Chondrocyte (in vitro differentiated cells): ENCODE results near the gene DERL2. TPM values are rescaled to one million over a fixed set of nuclear protein-coding genes. Genes with fewer than 3 reads are reported as not detected.

Experiments
- DNase-seq: peaks from one replicate; pipeline ENCODE4 v3.0.0; 2021; ENCODE audit warnings: mixed read lengths, low spot score
- H3K27ac Mint-ChIP-seq: one replicate; pipeline ENCODE4 v1.8.0; 2021; ENCODE audit warnings: mild to moderate bottlenecking, moderate library complexity, mixed read lengths; ENCODE audit not compliant: unreplicated experiment
- H3K27me3 Mint-ChIP-seq: 2 replicates; pipeline ENCODE4 v1.8.0; 2021; ENCODE audit warnings: low read depth, mixed read lengths
- H3K36me3 Mint-ChIP-seq: 2 replicates; pipeline ENCODE4 v1.8.0; 2021; ENCODE audit warnings: low read depth, mixed read lengths
- H3K4me1 Mint-ChIP-seq: 2 replicates; pipeline ENCODE4 v1.8.0; 2021; ENCODE audit warnings: low read depth, mild to moderate bottlenecking, mixed read lengths
- H3K4me3 Mint-ChIP-seq: one replicate; pipeline ENCODE4 v1.8.0; 2021; ENCODE audit warnings: mild to moderate bottlenecking, moderate library complexity, mixed read lengths; ENCODE audit not compliant: unreplicated experiment
- H3K9me3 Mint-ChIP-seq: 2 replicates; pipeline ENCODE4 v1.8.0; 2021; ENCODE audit warnings: low read depth, mixed read lengths
- total RNA-seq: library from RNA; stranded (reverse); gene quantifications from 3 replicates; pipeline ENCODE4 v1.2.1, GENCODE V29; 2021
- TF ChIP-seq, protein P1 (sequence below): fragments of 200-600 bp; sonication (generic); IDR thresholded peaks from 2 replicates; pipeline ENCODE4 v1.5.0; 2021; ENCODE audit warnings: antibody characterized with exemption, mild to moderate bottlenecking, moderate library complexity

The DERL2 gene
- total RNA-seq, 1 donor from 2014 or later: 74.9 TPM

DNA sequence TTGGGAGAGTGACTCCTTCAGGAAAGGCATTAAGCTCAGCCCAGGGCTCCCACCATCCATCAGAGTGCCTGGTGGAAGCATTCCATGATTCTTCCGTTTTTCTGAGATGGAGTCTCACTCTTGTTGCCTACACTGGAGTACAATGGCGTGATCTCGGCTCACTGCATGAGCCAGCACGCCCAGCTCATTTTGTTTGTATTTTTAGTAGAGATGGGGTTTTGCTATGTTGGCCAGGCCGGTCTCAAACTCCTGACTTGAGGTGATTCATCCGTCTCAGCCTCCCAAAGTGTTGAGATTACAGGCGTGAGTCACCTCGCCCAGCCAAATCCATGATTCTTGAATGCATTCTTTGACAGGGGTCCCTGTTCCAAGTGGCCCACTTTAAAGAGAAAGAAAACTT is 23.5 kb upstream of the DERL2 start:
- H3K27ac Mint-ChIP-seq: peak overlapping the region; percentile 54
- no peaks in the 10 kb centered on the region for H3K27me3 Mint-ChIP-seq
- peaks cover 15% of the 10 kb centered on the region for H3K4me1 Mint-ChIP-seq
- no peak for DNase-seq
- H3K9me3 Mint-ChIP-seq: no peaks in the 10 kb centered on the region
- H3K4me3 Mint-ChIP-seq: no peak overlapping the region
- no peaks in the 10 kb centered on the region for H3K36me3 Mint-ChIP-seq
- TF ChIP-seq, protein P1, sequence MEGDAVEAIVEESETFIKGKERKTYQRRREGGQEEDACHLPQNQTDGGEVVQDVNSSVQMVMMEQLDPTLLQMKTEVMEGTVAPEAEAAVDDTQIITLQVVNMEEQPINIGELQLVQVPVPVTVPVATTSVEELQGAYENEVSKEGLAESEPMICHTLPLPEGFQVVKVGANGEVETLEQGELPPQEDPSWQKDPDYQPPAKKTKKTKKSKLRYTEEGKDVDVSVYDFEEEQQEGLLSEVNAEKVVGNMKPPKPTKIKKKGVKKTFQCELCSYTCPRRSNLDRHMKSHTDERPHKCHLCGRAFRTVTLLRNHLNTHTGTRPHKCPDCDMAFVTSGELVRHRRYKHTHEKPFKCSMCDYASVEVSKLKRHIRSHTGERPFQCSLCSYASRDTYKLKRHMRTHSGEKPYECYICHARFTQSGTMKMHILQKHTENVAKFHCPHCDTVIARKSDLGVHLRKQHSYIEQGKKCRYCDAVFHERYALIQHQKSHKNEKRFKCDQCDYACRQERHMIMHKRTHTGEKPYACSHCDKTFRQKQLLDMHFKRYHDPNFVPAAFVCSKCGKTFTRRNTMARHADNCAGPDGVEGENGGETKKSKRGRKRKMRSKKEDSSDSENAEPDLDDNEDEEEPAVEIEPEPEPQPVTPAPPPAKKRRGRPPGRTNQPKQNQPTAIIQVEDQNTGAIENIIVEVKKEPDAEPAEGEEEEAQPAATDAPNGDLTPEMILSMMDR: no peak

DNA sequence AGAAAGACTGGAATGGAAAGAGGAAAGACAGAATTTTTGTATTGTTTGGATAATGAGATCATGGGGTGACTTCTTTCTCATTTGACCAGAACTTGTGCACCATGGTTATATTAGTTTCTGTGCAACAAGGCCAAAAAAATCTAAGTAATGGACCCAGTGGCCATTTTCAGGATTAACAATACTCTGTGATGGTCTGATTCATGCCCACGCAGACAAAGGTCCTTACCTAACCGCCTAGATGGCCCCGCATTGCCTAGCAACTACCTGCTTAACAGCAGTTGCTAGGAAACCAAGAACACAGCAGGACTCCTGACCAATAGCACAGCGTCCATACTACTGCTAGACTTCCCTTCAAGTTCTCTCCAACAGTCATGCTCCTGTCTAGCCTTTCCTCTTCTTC is 22.8 kb upstream of the DERL2 start:
- H3K9me3 Mint-ChIP-seq: no peaks in the 10 kb centered on the region
- H3K4me3 Mint-ChIP-seq: no peak overlapping the region
- no peaks in the 10 kb centered on the region for H3K27me3 Mint-ChIP-seq
- H3K36me3 Mint-ChIP-seq: no peaks in the 10 kb centered on the region
- no peak for DNase-seq
- peak overlapping the region; percentile 77 for H3K27ac Mint-ChIP-seq
- H3K4me1 Mint-ChIP-seq: peaks cover 15% of the 10 kb centered on the region
- TF ChIP-seq, protein P1: no peak

DNA sequence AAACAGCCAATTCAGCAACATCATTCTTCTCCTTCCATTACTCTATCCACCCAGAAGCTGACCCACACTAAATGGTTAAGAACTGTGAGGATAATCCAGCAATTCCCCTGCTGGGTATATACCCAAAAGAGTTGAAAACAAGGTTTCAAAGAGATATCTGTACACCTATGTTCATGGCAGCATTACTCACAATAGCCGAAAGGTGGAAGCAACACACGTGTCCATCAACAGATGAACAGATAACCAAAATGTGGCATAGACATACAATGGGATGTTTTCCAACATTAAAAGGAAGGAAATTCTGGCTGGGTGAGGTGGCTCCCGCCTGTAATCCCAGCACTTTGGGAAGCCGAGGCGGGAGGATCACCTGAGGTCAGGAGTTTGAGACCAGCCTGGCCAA is 20.3 kb upstream of the DERL2 start:
- Mint-ChIP-seq H3K27me3 (no peaks in the 10 kb centered on the region), H3K4me3 (no peak overlapping the region), H3K27ac (no peak overlapping the region), H3K4me1 (peaks cover 18% of the 10 kb centered on the region), H3K9me3 (no peaks in the 10 kb centered on the region), H3K36me3 (no peaks in the 10 kb centered on the region)
- TF ChIP-seq, protein P1: no peak
- no peak for DNase-seq

DNA sequence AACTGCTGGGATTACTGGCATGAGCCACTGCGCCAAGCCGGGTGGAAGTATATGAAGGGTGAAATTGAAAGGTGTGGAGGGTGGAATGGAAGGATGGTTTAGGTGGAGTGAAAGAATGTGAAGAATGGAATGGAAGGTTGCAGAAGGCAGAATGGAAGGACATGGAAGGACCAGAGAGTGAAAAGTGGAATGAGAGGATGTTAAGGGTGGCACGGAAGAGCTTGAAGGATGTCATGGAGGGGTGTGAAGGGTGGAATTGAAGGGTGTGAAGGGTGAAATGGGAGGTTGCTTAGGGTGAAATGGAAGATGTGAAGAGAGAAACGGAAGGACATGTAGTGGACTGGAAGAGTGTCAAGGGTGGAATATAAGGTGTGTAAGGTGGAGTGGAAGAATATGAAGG is 16.6 kb upstream of the DERL2 start:
- Mint-ChIP-seq H3K27ac (no peak overlapping the region), H3K4me1 (peaks cover 20% of the 10 kb centered on the region), H3K9me3 (no peaks in the 10 kb centered on the region), H3K27me3 (no peaks in the 10 kb centered on the region), H3K36me3 (no peaks in the 10 kb centered on the region), H3K4me3 (no peak overlapping the region)
- TF ChIP-seq, protein P1: no peak
- DNase-seq: no peak

DNA sequence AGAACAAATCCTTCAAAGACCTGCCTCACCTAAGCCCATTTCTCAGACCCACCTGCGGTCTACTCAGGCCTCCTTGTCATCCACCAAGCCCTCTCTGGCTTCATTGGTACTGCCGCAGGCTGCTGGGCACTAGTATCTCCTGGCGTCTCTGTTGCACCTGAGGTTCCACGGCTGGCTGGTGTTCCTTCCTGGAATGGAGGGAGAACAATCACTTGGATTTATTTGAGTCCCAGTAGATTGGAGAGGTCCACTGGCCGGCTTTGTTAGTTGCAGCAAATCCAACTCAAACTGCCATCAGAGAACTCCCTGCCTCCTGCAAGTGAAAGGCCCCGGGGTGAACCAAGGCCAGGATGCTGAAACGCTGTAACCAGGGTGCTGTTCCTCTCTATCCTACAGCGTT is 15.7 kb upstream of the DERL2 start:
- H3K27ac Mint-ChIP-seq: peak overlapping the region; percentile 37
- DNase-seq: no peak
- TF ChIP-seq, protein P1: no peak
- peaks cover 20% of the 10 kb centered on the region for H3K4me1 Mint-ChIP-seq
- no peaks in the 10 kb centered on the region for H3K36me3 Mint-ChIP-seq
- no peaks in the 10 kb centered on the region for H3K27me3 Mint-ChIP-seq
- peak overlapping the region; percentile 93 for H3K4me3 Mint-ChIP-seq
- no peaks in the 10 kb centered on the region for H3K9me3 Mint-ChIP-seq
